SIG-M5 (cell line): ENCODE data around the gene H1-8.
"Not testable (repeated sequence)": the region's sequence is repeated elsewhere in the genome, so short reads cannot be mapped to it uniquely, and the experiment has no call there.

Source experiments
- DNase-seq: peaks from one replicate; lab custom pipeline; 2025; lab: John Stamatoyannopoulos, UW

Gene H1-8

GRCh38 chr3:129515108-129515820, 27.7 kb upstream of the H1-8 start:
- not testable (repeated sequence) for DNase-seq

GRCh38 chr3:129515821-129516432, 27.0 kb upstream of the H1-8 start:
- not testable (repeated sequence) for DNase-seq

GRCh38 chr3:129517516-129517915, 25.5 kb upstream of the H1-8 start:
- no peak for DNase-seq

GRCh38 chr3:129518038-129518561, 24.9 kb upstream of the H1-8 start:
- DNase-seq: no peak

GRCh38 chr3:129518581-129518980, 24.4 kb upstream of the H1-8 start:
- DNase-seq: no peak

GRCh38 chr3:129519449-129519848, 23.5 kb upstream of the H1-8 start:
- no peak for DNase-seq

GRCh38 chr3:129519896-129520715, 22.9 kb upstream of the H1-8 start:
- no peak for DNase-seq

GRCh38 chr3:129520960-129521359, 22.0 kb upstream of the H1-8 start:
- DNase-seq: no peak

GRCh38 chr3:129521611-129522010, 21.4 kb upstream of the H1-8 start:
- DNase-seq: no peak

GRCh38 chr3:129522953-129523352, 20.0 kb upstream of the H1-8 start:
- no peak for DNase-seq

- DNase-seq: no peak
Measured at GRCh38 chr3:129524081-129524480, 18.9 kb upstream of the H1-8 start.

- DNase-seq: no peak
Measured at GRCh38 chr3:129525341-129525968, 17.5 kb upstream of the H1-8 start.

- peak; percentile 76 for DNase-seq
Measured at GRCh38 chr3:129526121-129526900, 16.7 kb upstream of the H1-8 start.

- DNase-seq: no peak
Measured at GRCh38 chr3:129527262-129527661, 15.7 kb upstream of the H1-8 start.

- no peak for DNase-seq
Measured at GRCh38 chr3:129528589-129529100, 14.3 kb upstream of the H1-8 start, which contains the start of gene RHO. RHO (plus strand) TSS chr3:129528639; CDS start chr3:129528734, 95 bp downstream.

- no peak for DNase-seq
Measured at GRCh38 chr3:129529436-129530210, 13.4 kb upstream of the H1-8 start.

- no peak for DNase-seq
Measured at GRCh38 chr3:129530251-129530791, 12.7 kb upstream of the H1-8 start.

GRCh38 chr3:129530821-129531220, 12.2 kb upstream of the H1-8 start:
- DNase-seq: no peak

GRCh38 chr3:129531699-129532098, 11.3 kb upstream of the H1-8 start:
- DNase-seq: no peak

GRCh38 chr3:129532261-129532660, 10.7 kb upstream of the H1-8 start:
- no peak for DNase-seq
